Right lobe of liver (tissue), 6 donors: ENCODE results near the gene CLEC5A. TPM values are rescaled to one million over a fixed set of nuclear protein-coding genes. Genes with fewer than 3 reads are reported as not detected.
"Not testable (repeated sequence)": the region's sequence is repeated elsewhere in the genome, so short reads cannot be mapped to it uniquely, and the experiment has no call there.

Experiments used
- ATAC-seq, 4 donors: fragments of 200-7000 bp; cut with Tn5 transposase; one replicate each; pipeline ENCODE4 v1.9.1; 2020; ENCODE audit warnings: mild to moderate bottlenecking in 4 of 4, moderate library complexity in 4 of 4
- DNase-seq, 3 donors: peaks; one replicate each; pipeline ENCODE4 v3.0.0-alpha.2; 2020
- H3K27ac ChIP-seq, 3 donors: fragments of 200-600 bp; one replicate each; pipeline ENCODE4 v1.8.0; 2022
- H3K27me3 ChIP-seq, 2 donors: fragments of 200-600 bp; one replicate each; pipeline ENCODE4 v1.8.0; 2022
- H3K36me3 ChIP-seq, 4 donors: fragments of 200-600 bp; sonication (generic) in 1 of 4; one replicate each; pipeline versions ENCODE4 v1.5.1 to v1.8.0; 2017 to 2022; ENCODE audit warnings: control low read depth in 1 of 4
- H3K4me1 ChIP-seq, 4 donors: fragments of 200-600 bp; sonication (generic) in 1 of 4; one replicate each; pipeline versions ENCODE4 v1.5.1 to v1.8.0; 2017 to 2022; ENCODE audit warnings: control low read depth in 1 of 4
- H3K4me3 ChIP-seq, 3 donors: fragments of 200-600 bp; one replicate each; pipeline ENCODE4 v1.8.0; 2022
- H3K9me3 ChIP-seq, 4 donors: fragments of 200-600 bp; sonication (generic) in 1 of 4; one replicate each; pipeline versions ENCODE4 v1.5.1 to v1.8.0; 2017 to 2022; ENCODE audit warnings: control low read depth in 1 of 4
- POLR2A ChIP-seq: fragments of 450-650 bp; IDR thresholded peaks from one replicate; pipeline ENCODE4 v1.6.1; 2017; ENCODE audit warnings: antibody characterized with exemption, mild to moderate bottlenecking
- WGBS: methylation state at CpG from one replicate; pipeline ENCODE4 v1.1.6; 2018; ENCODE audit warnings: low coverage, low lambda C conversion rate; ENCODE audit not compliant: insufficient coverage; ENCODE audit errors: missing lambda C conversion rate; 5-methylcytosine and 5-hydroxymethylcytosine counted together
- intact Hi-C, 2 donors: fragments of 100-400 bp; cut with DNase I; formaldehyde crosslinking; loops; one replicate each; pipeline versions ENCODE4 v1.11.2 to v1.14.1; 2022
- total RNA-seq, 6 experiments: library from RNA; depleted of rRNA in 2 of 6; stranded (reverse); fragments of >200 nt in 2 of 6; fragmentation: NEBNext Ultra II Directional in 3 of 6; extraction: Animal tissue kit (Norgen Biotek cat#: 25700) in 3 of 6; gene quantifications; one replicate each; pipeline versions ENCODE4 v1.1.0 to v1.2.4, GENCODE V29; 2016 to 2023
- TF ChIP-seq, protein P1 (sequence below), 4 donors: fragments of 200-600 bp in 3 of 4; fragments of 450-650 bp in 1 of 4; IDR thresholded peaks; one replicate each; pipeline versions ENCODE4 v1.5.1 to v1.8.0; 2016 to 2022; ENCODE audit warnings: antibody characterized with exemption in 4 of 4, mild to moderate bottlenecking in 2 of 4
- donor health status: DM: no; HTN: yes; CAD: no.
- donor health status: DM: no; HTN: no; CAD: no.
- donor health status: DM: no; HTN: no; CAD: no.
- donor health status: DM: no; HTN: yes; CAD: no.
- donor health status: DM: no; HTN: yes; CAD: no.

Gene CLEC5A
- total RNA-seq, 6 experiments from 2014 or later, result 0.27 to 1.2 (median 0.92) TPM; not detected in 1

- WGBS, result 48% methylated on average over 3 of the region's 3 CpGs
- DNase-seq (no peak), ATAC-seq (no peak)
- no peak within 1 kb of the TSS for H3K4me3 ChIP-seq
- H3K9me3 ChIP-seq, result no peaks in the 10 kb centered on the region
- H3K27me3 ChIP-seq, result no peaks in the 10 kb centered on the region
- intact Hi-C loops, result no loop called here
- no peak within 1 kb of the TSS for H3K27ac ChIP-seq
- no peak for TF ChIP-seq POLR2A
- TF ChIP-seq, protein P1, sequence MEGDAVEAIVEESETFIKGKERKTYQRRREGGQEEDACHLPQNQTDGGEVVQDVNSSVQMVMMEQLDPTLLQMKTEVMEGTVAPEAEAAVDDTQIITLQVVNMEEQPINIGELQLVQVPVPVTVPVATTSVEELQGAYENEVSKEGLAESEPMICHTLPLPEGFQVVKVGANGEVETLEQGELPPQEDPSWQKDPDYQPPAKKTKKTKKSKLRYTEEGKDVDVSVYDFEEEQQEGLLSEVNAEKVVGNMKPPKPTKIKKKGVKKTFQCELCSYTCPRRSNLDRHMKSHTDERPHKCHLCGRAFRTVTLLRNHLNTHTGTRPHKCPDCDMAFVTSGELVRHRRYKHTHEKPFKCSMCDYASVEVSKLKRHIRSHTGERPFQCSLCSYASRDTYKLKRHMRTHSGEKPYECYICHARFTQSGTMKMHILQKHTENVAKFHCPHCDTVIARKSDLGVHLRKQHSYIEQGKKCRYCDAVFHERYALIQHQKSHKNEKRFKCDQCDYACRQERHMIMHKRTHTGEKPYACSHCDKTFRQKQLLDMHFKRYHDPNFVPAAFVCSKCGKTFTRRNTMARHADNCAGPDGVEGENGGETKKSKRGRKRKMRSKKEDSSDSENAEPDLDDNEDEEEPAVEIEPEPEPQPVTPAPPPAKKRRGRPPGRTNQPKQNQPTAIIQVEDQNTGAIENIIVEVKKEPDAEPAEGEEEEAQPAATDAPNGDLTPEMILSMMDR (IDR thresholded peaks at IDR 0.05), result no peak
- H3K4me1 ChIP-seq, result no peaks in the 10 kb centered on the region
- H3K36me3 ChIP-seq, result no peaks in the 10 kb centered on the region
These were observed 30.7 kb downstream of the CLEC5A start, which contains the start of gene OR9A4 for GRCh38 chr7:141916099-141916498. Gene OR9A4, plus strand, starts transcription at chr7:141916399. Its CDS starts 2,477 bp downstream, at chr7:141918876.

DNA sequence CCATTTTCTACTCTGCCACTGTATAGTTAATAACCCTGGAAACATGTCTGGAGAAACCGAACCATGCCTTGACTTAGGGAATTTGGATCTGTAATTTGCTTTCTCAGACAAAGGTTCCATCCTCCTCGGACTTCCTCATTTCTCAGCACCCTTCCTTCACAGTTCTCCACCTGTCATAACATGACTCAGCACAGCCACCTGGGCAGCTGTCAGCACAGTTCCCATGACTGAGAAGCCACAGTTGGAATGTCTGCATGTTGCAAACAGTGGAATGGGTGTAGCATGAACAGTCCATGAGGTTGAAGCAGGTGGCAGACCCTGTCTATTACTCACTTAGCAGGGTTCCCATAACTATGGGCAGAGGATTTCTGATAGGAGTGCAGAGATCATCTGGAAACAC, 31.2 kb downstream of the CLEC5A start:
- intact Hi-C loops, result no loop called here
- Histone ChIP-seq H3K4me3 (no peak overlapping the region), H3K36me3 (no peaks in the 10 kb centered on the region), H3K9me3 (no peaks in the 10 kb centered on the region), H3K4me1 (no peaks in the 10 kb centered on the region), H3K27ac (no peak overlapping the region), H3K27me3 (no peaks in the 10 kb centered on the region)
- WGBS, result 33% methylated on average over 2 of the region's 2 CpGs
- DNase-seq (no peak), ATAC-seq (no peak)
- TF ChIP-seq, protein P1 (IDR thresholded peaks at IDR 0.05), result no peak
- TF ChIP-seq POLR2A, result no peak

GRCh38 chr7:141911391-141911790, 35.4 kb downstream of the CLEC5A start:
- H3K36me3 ChIP-seq, result no peaks in the 10 kb centered on the region
- no peak overlapping the region for H3K4me3 ChIP-seq
- no peak for TF ChIP-seq POLR2A
- TF ChIP-seq, protein P1 (IDR thresholded peaks at IDR 0.05), result no peak
- H3K27me3 ChIP-seq, result no peaks in the 10 kb centered on the region
- H3K9me3 ChIP-seq, result no peaks in the 10 kb centered on the region
- intact Hi-C loops, result no loop called here
- no peaks in the 10 kb centered on the region for H3K4me1 ChIP-seq
- H3K27ac ChIP-seq, result no peak overlapping the region
- DNase-seq (no peak), ATAC-seq (no peak)

- ATAC-seq, result no peak
- 58% methylated on average over 4 of the region's 4 CpGs for WGBS
These were observed 40.5 kb downstream of the CLEC5A start for GRCh38 chr7:141906285-141906684.

GRCh38 chr7:141899366-141899765, 47.4 kb downstream of the CLEC5A start:
- H3K4me1 ChIP-seq, H3K9me3 ChIP-seq, H3K36me3 ChIP-seq, intact Hi-C loops, DNase-seq, ATAC-seq, H3K27ac ChIP-seq, H3K4me3 ChIP-seq, H3K27me3 ChIP-seq: not testable (repeated sequence)
- WGBS, result no CpG with 5 or more reads among the region's 3 CpGs

More at GRCh38 chr7:141906285-141906684, 40.5 kb downstream of the CLEC5A start:
- DNase-seq, result no peak
- no peak for TF ChIP-seq POLR2A
- TF ChIP-seq, protein P1 (IDR thresholded peaks at IDR 0.05), result no peak
- Histone ChIP-seq H3K27ac (no peak overlapping the region), H3K4me1 (no peaks in the 10 kb centered on the region), H3K9me3 (no peaks in the 10 kb centered on the region), H3K4me3 (no peak overlapping the region), H3K27me3 (no peaks in the 10 kb centered on the region), H3K36me3 (no peaks in the 10 kb centered on the region)
- intact Hi-C loops, result no loop called here
